OCI-LY3 (cell line): ENCODE measurements around the gene CD200R1L.

Experiments
- H2AFZ ChIP-seq: fragments of 200-600, 300-600 bp; shearing (Covaris generic); 2 replicates; pipeline ENCODE4 v1.6.0; 2014; ENCODE audit warnings: antibody characterized with exemption, low read depth, low read length
- H3K27ac ChIP-seq: fragments of 200-600, 300-600 bp; sonication (generic); 2 replicates; pipeline ENCODE4 v1.5.1; 2014; ENCODE audit warnings: mild to moderate bottlenecking, low read length, moderate library complexity, mixed read lengths
- H3K27me3 ChIP-seq: fragments of 200-600, 300-600 bp; sonication (generic); 2 replicates; pipeline ENCODE4 v1.6.1; 2014; ENCODE audit warnings: low read depth, low read length, mixed read lengths
- H3K36me3 ChIP-seq: fragments of 200-600, 300-600 bp; sonication (generic); replicated peaks from 2 replicates; pipeline ENCODE3; 2014; ENCODE audit warnings: low read depth, low read length, mixed read lengths
- H3K4me1 ChIP-seq: fragments of 300-600, 200-600 bp; sonication (generic); 2 replicates; pipeline ENCODE4 v1.6.1; 2014; ENCODE audit warnings: low read length, mixed read lengths
- H3K4me2 ChIP-seq: fragments of 200-600, 300-600 bp; sonication (generic); 2 replicates; pipeline ENCODE4 v1.6.1; 2014; ENCODE audit warnings: low read length, mixed read lengths
- H3K4me3 ChIP-seq: fragments of 300-600, 200-600 bp; sonication (generic); 2 replicates; pipeline ENCODE4 v1.5.1; 2014; ENCODE audit warnings: antibody characterized with exemption, mild to moderate bottlenecking, low read length, moderate library complexity
- H3K79me2 ChIP-seq: fragments of 300-600, 200-600 bp; shearing (Covaris generic); 2 replicates; pipeline ENCODE4 v1.6.1; 2014; ENCODE audit warnings: mild to moderate bottlenecking, low read length, mixed read lengths
- H3K9ac ChIP-seq: fragments of 300-600, 200-600 bp; shearing (Covaris generic); 2 replicates; pipeline ENCODE4 v1.6.0; 2014; ENCODE audit warnings: mild to moderate bottlenecking, low read length, moderate library complexity
- H3K9me3 ChIP-seq: fragments of 200-600, 300-600 bp; shearing (Covaris generic); 2 replicates; pipeline ENCODE4 v1.6.1; 2014; ENCODE audit warnings: low read length, mixed read lengths; ENCODE audit not compliant: insufficient read depth
- H4K20me1 ChIP-seq: fragments of 200-600, 300-600 bp; sonication (generic); 2 replicates; pipeline ENCODE4 v1.6.1; 2016; ENCODE audit warnings: low read length, mixed read lengths; ENCODE audit not compliant: insufficient read depth
- CTCF ChIP-seq: fragments of 200-600, 300-600 bp; sonication (generic); IDR thresholded peaks from 2 replicates; pipeline ENCODE4 v1.5.1; 2014; ENCODE audit warnings: antibody characterized with exemption, low read length, low read depth
- EZH2phosphoT487 ChIP-seq: fragments of 200-600 bp; shearing (Covaris generic); IDR thresholded peaks from 2 replicates; pipeline ENCODE4 v1.6.1; 2018; ENCODE audit warnings: antibody characterized with exemption, mixed run types, low read depth

CD200R1L gene

GRCh38 chr3:112786002-112786590, 60.6 kb downstream of the CD200R1L start:
- Histone ChIP-seq H4K20me1 (no peaks in the 10 kb centered on the region), H3K36me3 (no peaks in the 10 kb centered on the region), H2AFZ (no peak overlapping the region), H3K27ac (no peak overlapping the region), H3K4me1 (peaks cover 8% of the 10 kb centered on the region), H3K4me3 (no peak overlapping the region), H3K27me3 (no peaks in the 10 kb centered on the region), H3K9ac (no peak overlapping the region), H3K4me2 (no peak overlapping the region), H3K9me3 (peaks cover 18% of the 10 kb centered on the region), H3K79me2 (no peaks in the 10 kb centered on the region)
- no peak for TF ChIP-seq EZH2phosphoT487
- TF ChIP-seq CTCF: no peak

GRCh38 chr3:112785321-112786001, 61.2 kb downstream of the CD200R1L start:
- no peaks in the 10 kb centered on the region for H3K79me2 ChIP-seq
- H3K4me3 ChIP-seq: no peak overlapping the region
- H4K20me1 ChIP-seq: no peaks in the 10 kb centered on the region
- no peaks in the 10 kb centered on the region for H3K36me3 ChIP-seq
- H3K4me1 ChIP-seq: peaks cover 14% of the 10 kb centered on the region
- no peaks in the 10 kb centered on the region for H3K27me3 ChIP-seq
- no peak overlapping the region for H2AFZ ChIP-seq
- H3K9ac ChIP-seq: no peak overlapping the region
- TF ChIP-seq EZH2phosphoT487: no peak
- no peak for TF ChIP-seq CTCF
- peaks cover 18% of the 10 kb centered on the region for H3K9me3 ChIP-seq
- no peak overlapping the region for H3K4me2 ChIP-seq
- H3K27ac ChIP-seq: no peak overlapping the region

GRCh38 chr3:112782491-112782890, 64.2 kb downstream of the CD200R1L start:
- Histone ChIP-seq H3K27ac (no peak overlapping the region), H3K36me3 (no peaks in the 10 kb centered on the region), H2AFZ (no peak overlapping the region), H3K9me3 (peaks cover 9% of the 10 kb centered on the region; the same call in 1 of the 2 replicates), H4K20me1 (no peaks in the 10 kb centered on the region), H3K4me2 (no peak overlapping the region), H3K9ac (no peak overlapping the region), H3K4me3 (no peak overlapping the region), H3K27me3 (no peaks in the 10 kb centered on the region), H3K4me1 (peaks cover 32% of the 10 kb centered on the region), H3K79me2 (no peaks in the 10 kb centered on the region)
- TF ChIP-seq EZH2phosphoT487 (no peak), CTCF (no peak)

- Histone ChIP-seq H3K4me1 (peaks cover 39% of the 10 kb centered on the region), H3K4me2 (no peak overlapping the region)
Observed at GRCh38 chr3:112781599-112781998, 65.1 kb downstream of the CD200R1L start.

More at GRCh38 chr3:112781599-112781998, 65.1 kb downstream of the CD200R1L start:
- no peak overlapping the region for H2AFZ ChIP-seq
- H3K9me3 ChIP-seq: 0 out of 2 replicates have a peak, but pooled peaks cover under 1% of the 10 kb centered on the region
- TF ChIP-seq EZH2phosphoT487: no peak
- no peak for TF ChIP-seq CTCF
- no peak overlapping the region for H3K4me3 ChIP-seq
- no peak overlapping the region for H3K27ac ChIP-seq
- no peak overlapping the region for H3K9ac ChIP-seq
- H3K79me2 ChIP-seq: no peaks in the 10 kb centered on the region
- no peaks in the 10 kb centered on the region for H3K27me3 ChIP-seq
- no peaks in the 10 kb centered on the region for H4K20me1 ChIP-seq
- no peaks in the 10 kb centered on the region for H3K36me3 ChIP-seq
